OCI-M2 (cell line): ENCODE data around the gene HDAC4.

Experiments used
- DNase-seq: peaks from one replicate; lab custom pipeline; 2025; ENCODE audit not compliant: unreplicated experiment; lab: John Stamatoyannopoulos, UW

Gene HDAC4

GRCh38 chr2:239211396-239212094 is 189.3 kb downstream of the HDAC4 start:
- no peak for DNase-seq

- no peak for DNase-seq
Observed at GRCh38 chr2:239209783-239210182, 191.0 kb downstream of the HDAC4 start.

- no peak for DNase-seq
Observed at GRCh38 chr2:239208465-239209180, 192.2 kb downstream of the HDAC4 start.

- no peak for DNase-seq
Observed at GRCh38 chr2:239206851-239207250, 194.0 kb downstream of the HDAC4 start.

- no peak for DNase-seq
Observed at GRCh38 chr2:239206042-239206441, 194.8 kb downstream of the HDAC4 start.

GRCh38 chr2:239204876-239205468 is 195.8 kb downstream of the HDAC4 start:
- no peak for DNase-seq

- DNase-seq: no peak
Observed at GRCh38 chr2:239204136-239204875, 196.5 kb downstream of the HDAC4 start.

- no peak for DNase-seq
Observed at GRCh38 chr2:239203443-239204135, 197.2 kb downstream of the HDAC4 start.

- DNase-seq: no peak
Observed at GRCh38 chr2:239202836-239203235, 198.0 kb downstream of the HDAC4 start.

- DNase-seq: no peak
Observed at GRCh38 chr2:239202343-239202742, 198.5 kb downstream of the HDAC4 start.

- DNase-seq: no peak
Observed at GRCh38 chr2:239201884-239202283, 198.9 kb downstream of the HDAC4 start.

- no peak for DNase-seq
Observed at GRCh38 chr2:239201531-239201876, 199.3 kb downstream of the HDAC4 start.

- no peak for DNase-seq
Observed at GRCh38 chr2:239200646-239201530, 199.9 kb downstream of the HDAC4 start.

- DNase-seq: no peak
Observed at GRCh38 chr2:239199041-239199768, 201.6 kb downstream of the HDAC4 start.

GRCh38 chr2:239198221-239198620 is 202.6 kb downstream of the HDAC4 start:
- DNase-seq: no peak

GRCh38 chr2:239197146-239197545 is 203.7 kb downstream of the HDAC4 start:
- DNase-seq: no peak

- no peak for DNase-seq
Observed at GRCh38 chr2:239196474-239197021, 204.3 kb downstream of the HDAC4 start.

GRCh38 chr2:239195992-239196391 is 204.8 kb downstream of the HDAC4 start:
- no peak for DNase-seq

- no peak for DNase-seq
Observed at GRCh38 chr2:239195318-239195871, 205.4 kb downstream of the HDAC4 start.
